Ovary (tissue), 3 donors: ENCODE results near the gene HOXC9.

Experiments
- CTCF ChIP-seq, 3 donors: fragments of 450-650 bp in 2 of 3; fragments of 200-600 bp in 1 of 3; IDR thresholded peaks; one replicate each; pipeline versions ENCODE4 v1.5.1 to v1.8.0; 2016 to 2022; ENCODE audit warnings: antibody characterized with exemption in 3 of 3, mild to moderate bottlenecking in 1 of 3
- POLR2A ChIP-seq: fragments of 450-650 bp; IDR thresholded peaks from one replicate; pipeline ENCODE4 v1.6.1; 2017; ENCODE audit warnings: antibody characterized with exemption, mild to moderate bottlenecking, moderate library complexity
- donor health status: DM: no; HTN: no; CAD: no.

- TF ChIP-seq CTCF (IDR thresholded peaks at IDR 0.05) (no peak), POLR2A (no peak)
These were observed 1.1 kb upstream of the HOXC9 start for GRCh38 chr12:53998900-53999236.
